Natural killer cell (primary cell): ENCODE results near the gene PWWP2B. TPM values are rescaled to one million over a fixed set of nuclear protein-coding genes. Genes with fewer than 3 reads are reported as not detected.

ENCODE experiments used
- ATAC-seq, 3 donors: fragments of 150-1000 bp in 2 of 3; fragments of 200-7000 bp in 1 of 3; cut with Tn5 transposase; 1 replicate in 1 of 3; 2 replicates in 2 of 3; pipeline ENCODE4 v1.10.0; 2021; ENCODE audit warnings: mild to moderate bottlenecking in 2 of 3, moderate library complexity in 2 of 3
- DNase-seq, 2 donors: peaks; one replicate each; pipeline versions ENCODE4 v3.0.0 to v3.0.0-alpha.2; 2013 to 2021; ENCODE audit warnings: mixed read lengths in 1 of 2
- H3K27ac ChIP-seq: one replicate; pipeline ENCODE4 v1.5.1; 2013; ENCODE audit warnings: mild to moderate bottlenecking, low read length
- H3K27me3 ChIP-seq: one replicate; pipeline ENCODE4 v1.6.1; 2013; ENCODE audit warnings: low read length; ENCODE audit not compliant: control insufficient read depth, insufficient read depth
- H3K36me3 ChIP-seq: one replicate; pipeline ENCODE4 v1.6.1; 2013; ENCODE audit warnings: low read length; ENCODE audit not compliant: control insufficient read depth, insufficient read depth
- H3K4me1 ChIP-seq: one replicate; pipeline ENCODE4 v1.6.1; 2013; ENCODE audit warnings: low read length; ENCODE audit not compliant: control insufficient read depth, insufficient read depth
- H3K4me3 ChIP-seq: one replicate; pipeline ENCODE4 v1.5.1; 2013; ENCODE audit warnings: low read length
- H3K9me3 ChIP-seq: one replicate; pipeline ENCODE4 v1.6.1; 2013; ENCODE audit warnings: low read length; ENCODE audit not compliant: control insufficient read depth, insufficient read depth
- H3K27ac Mint-ChIP-seq, 2 donors: one replicate each; pipeline ENCODE4 v1.8.0; 2022; ENCODE audit warnings: mild to moderate bottlenecking in 2 of 2, mixed read lengths in 2 of 2, moderate library complexity in 1 of 2
- H3K27me3 Mint-ChIP-seq, 2 donors: one replicate each; pipeline ENCODE4 v1.8.0; 2022; ENCODE audit warnings: low read depth in 2 of 2, mixed read lengths in 2 of 2
- H3K36me3 Mint-ChIP-seq: one replicate; pipeline ENCODE4 v1.8.0; 2022; ENCODE audit warnings: mixed read lengths
- H3K4me1 Mint-ChIP-seq, 2 donors: one replicate each; pipeline ENCODE4 v1.8.0; 2022; ENCODE audit warnings: mixed read lengths in 2 of 2
- H3K4me3 Mint-ChIP-seq: one replicate; pipeline ENCODE4 v1.8.0; 2022; ENCODE audit warnings: mild to moderate bottlenecking, moderate library complexity, mixed read lengths
- H3K9me3 Mint-ChIP-seq, 2 donors: one replicate each; pipeline ENCODE4 v1.8.0; 2022; ENCODE audit warnings: mixed read lengths in 2 of 2
- CTCF ChIP-seq: fragments of 200-600 bp; IDR thresholded peaks from one replicate; pipeline ENCODE4 v1.8.0; 2022; ENCODE audit warnings: antibody characterized with exemption
- WGBS: methylation state at CpG from one replicate; pipeline ENCODE4 v1.1.7; 2013; ENCODE audit warnings: missing lambda C conversion rate; ENCODE audit not compliant: insufficient coverage; 5-methylcytosine and 5-hydroxymethylcytosine counted together
- intact Hi-C: fragments of 100-400 bp; cut with micrococcal nuclease; formaldehyde crosslinking; loops from one replicate; pipeline ENCODE4 v1.14.2; 2022
- total RNA-seq, 4 donors: library from RNA; stranded (reverse); fragments of 120-200 nt in 1 of 4; gene quantifications; one replicate each; pipeline versions ENCODE4 v1.2.3 to v1.2.4, GENCODE V29; 2013 to 2022

PWWP2B gene
- total RNA-seq, 3 donors from 2014 or later (not counting 1 experiment from before 2014, with no cell fraction given) = 23.7 to 29.5 (median 24.4) TPM

- ATAC-seq (no peak), DNase-seq (no peak)
- Mint-ChIP-seq H3K27ac (no peak overlapping the region), H3K36me3 (no peaks in the 10 kb centered on the region), H3K9me3 (no peaks in the 10 kb centered on the region), H3K4me3 (no peak overlapping the region), H3K4me1 (peaks cover 6 to 14% of the 10 kb centered on the region in 2 donors), H3K27me3 (peaks cover 0 to 6% of the 10 kb centered on the region in 2 donors)
- TF ChIP-seq CTCF = no peak
- no peaks in the 10 kb centered on the region for H3K36me3 ChIP-seq
- WGBS = 92% methylated on average over 14 of the region's 14 CpGs
- peaks cover 13% of the 10 kb centered on the region for H3K4me1 ChIP-seq
- H3K27ac ChIP-seq = no peak overlapping the region
- H3K4me3 ChIP-seq = no peak overlapping the region
- H3K27me3 ChIP-seq = no peaks in the 10 kb centered on the region
- no peaks in the 10 kb centered on the region for H3K9me3 ChIP-seq
- intact Hi-C loops = no loop called here
These were observed 22.4 kb upstream of the PWWP2B start for GRCh38 chr10:132374612-132375011.

GRCh38 chr10:132375116-132375794 is 21.7 kb upstream of the PWWP2B start:
- H3K27ac ChIP-seq = no peak overlapping the region
- H3K4me1 ChIP-seq = peaks cover 13% of the 10 kb centered on the region
- 91% methylated on average over 26 of the region's 26 CpGs for WGBS
- Mint-ChIP-seq H3K36me3 (no peaks in the 10 kb centered on the region), H3K9me3 (no peaks in the 10 kb centered on the region), H3K27ac (peak overlapping the region in 1 of 2 donors; percentile 18), H3K4me3 (no peak overlapping the region), H3K4me1 (peaks cover 6 to 14% of the 10 kb centered on the region in 2 donors), H3K27me3 (peaks cover 0 to 6% of the 10 kb centered on the region in 2 donors)
- intact Hi-C loops = no loop called here
- no peak overlapping the region for H3K4me3 ChIP-seq
- no peaks in the 10 kb centered on the region for H3K27me3 ChIP-seq
- H3K9me3 ChIP-seq = no peaks in the 10 kb centered on the region
- no peaks in the 10 kb centered on the region for H3K36me3 ChIP-seq
- DNase-seq = no peak
- no peak for ATAC-seq
- no peak for TF ChIP-seq CTCF

- WGBS = 88% methylated on average over 3 of the region's 4 CpGs
These were observed 21.2 kb upstream of the PWWP2B start for GRCh38 chr10:132375795-132376297.

More at GRCh38 chr10:132375795-132376297, 21.2 kb upstream of the PWWP2B start:
- H3K27ac ChIP-seq = no peak overlapping the region
- H3K27me3 ChIP-seq = no peaks in the 10 kb centered on the region
- H3K4me3 ChIP-seq = no peak overlapping the region
- H3K36me3 Mint-ChIP-seq = no peaks in the 10 kb centered on the region
- H3K36me3 ChIP-seq = no peaks in the 10 kb centered on the region
- ATAC-seq (no peak), DNase-seq (no peak)
- no peak overlapping the region for H3K4me3 Mint-ChIP-seq
- peaks cover 0 to 6% of the 10 kb centered on the region in 2 donors for H3K27me3 Mint-ChIP-seq
- no peaks in the 10 kb centered on the region for H3K9me3 Mint-ChIP-seq
- peak overlapping the region in 1 of 2 donors; percentile 18 for H3K27ac Mint-ChIP-seq
- intact Hi-C loops = no loop called here
- no peak for TF ChIP-seq CTCF
- peaks cover 13% of the 10 kb centered on the region for H3K4me1 ChIP-seq
- no peaks in the 10 kb centered on the region for H3K9me3 ChIP-seq
- H3K4me1 Mint-ChIP-seq = peaks cover 6 to 14% of the 10 kb centered on the region in 2 donors
